Ecto neural progenitor cell (in vitro differentiated cells): ENCODE measurements around the gene MTUS2.
A peak's percentile ranks its signal among the peaks of the same experiment; 100 is the strongest.

Source experiments
- DNase-seq: peaks from one replicate; pipeline ENCODE4 v3.0.0-alpha.2; 2018; ENCODE audit warnings: low spot score

Gene MTUS2

GRCh38 chr13:28820099-28821051, at the start of gene MTUS2:
Gene MTUS2, plus strand, starts transcription at chr13:28820339.
- DNase-seq = peak; percentile 56

- DNase-seq = no peak
These were observed 41.6 kb upstream of the MTUS2 start for GRCh38 chr13:28778308-28779215.

- no peak for DNase-seq
These were observed 27.1 kb upstream of the MTUS2 start for GRCh38 chr13:28792992-28793391.

GRCh38 chr13:28794396-28794795, 25.7 kb upstream of the MTUS2 start:
- DNase-seq = no peak

GRCh38 chr13:28796938-28797257, 23.2 kb upstream of the MTUS2 start:
- DNase-seq = no peak

- no peak for DNase-seq
These were observed 14.8 kb upstream of the MTUS2 start for GRCh38 chr13:28805193-28805819.

GRCh38 chr13:28817204-28817603, 2.9 kb upstream of the MTUS2 start:
- no peak for DNase-seq

GRCh38 chr13:28819046-28819730, 951 bp upstream of the MTUS2 start:
- no peak for DNase-seq

- DNase-seq = peak; percentile 87
These were observed 422 bp upstream of the MTUS2 start for GRCh38 chr13:28819735-28820098.

GRCh38 chr13:28822151-28822550, 2.0 kb downstream of the MTUS2 start:
- no peak for DNase-seq

- no peak for DNase-seq
These were observed 2.7 kb downstream of the MTUS2 start for GRCh38 chr13:28822801-28823200.

GRCh38 chr13:28825379-28825778, 5.2 kb downstream of the MTUS2 start:
- DNase-seq = no peak

GRCh38 chr13:28826368-28826767, 6.2 kb downstream of the MTUS2 start:
- no peak for DNase-seq

GRCh38 chr13:28830580-28830979, 10.4 kb downstream of the MTUS2 start:
- no peak for DNase-seq

GRCh38 chr13:28831117-28831516, 11.0 kb downstream of the MTUS2 start:
- DNase-seq = no peak

- DNase-seq = no peak
These were observed 17.0 kb downstream of the MTUS2 start for GRCh38 chr13:28837111-28837510.

- DNase-seq = no peak
These were observed 23.5 kb downstream of the MTUS2 start for GRCh38 chr13:28843639-28844038.

GRCh38 chr13:28849441-28849840, 29.3 kb downstream of the MTUS2 start:
- no peak for DNase-seq

- no peak for DNase-seq
These were observed 30.1 kb downstream of the MTUS2 start for GRCh38 chr13:28850226-28850625.

- DNase-seq = no peak
These were observed 31.3 kb downstream of the MTUS2 start for GRCh38 chr13:28851422-28851821.

- no peak for DNase-seq
These were observed 34.5 kb downstream of the MTUS2 start for GRCh38 chr13:28854657-28855056.

- no peak for DNase-seq
These were observed 36.1 kb downstream of the MTUS2 start for GRCh38 chr13:28856287-28856686.
